OCI-LY7 (cell line): ENCODE results near the gene MSS51. TPM values are rescaled to one million over a fixed set of nuclear protein-coding genes. Genes with fewer than 3 reads are reported as not detected.

Experiments
- BruUV-seq: library from RNA; stranded (reverse); fragments of 400-500 nt; replicated peaks from 2 replicates; lab custom pipeline; 2021; lab: Mats Ljungman, UMichigan
- CTCF ChIA-PET: fragments of 300-600 bp; sonication (Branson Sonifier 250); formaldehyde crosslinking; loops from one replicate; lab custom pipeline; 2022; ENCODE audit warnings: antibody characterized with exemption; ENCODE audit not compliant: unreplicated experiment; lab: Charles Lee
- POLR2A ChIA-PET: fragments of 300-600 bp; sonication (Branson Sonifier 250); formaldehyde crosslinking; loops from one replicate; lab custom pipeline; 2022; ENCODE audit warnings: antibody characterized with exemption; lab: Charles Lee
- DNase-seq: peaks from one replicate; pipeline ENCODE4 v3.0.0-alpha.2; 2015; ENCODE audit warnings: low spot score
- H2AFZ ChIP-seq: fragments of 200-600 bp; sonication (generic), shearing (Covaris generic); 2 replicates; pipeline ENCODE4 v1.6.1; 2014; ENCODE audit warnings: mild to moderate bottlenecking, antibody characterized with exemption, low read length, moderate library complexity
- H3K27ac ChIP-seq: fragments of 200-600 bp; sonication (generic); 2 replicates; pipeline ENCODE4 v1.5.1; 2014; ENCODE audit warnings: mixed run types, low read depth, mild to moderate bottlenecking, moderate library complexity, low read length, inconsistent platforms; ENCODE audit not compliant: poor library complexity, severe bottlenecking
- H3K36me3 ChIP-seq: fragments of 200-600 bp; sonication (generic); 2 replicates; pipeline ENCODE4 v1.6.1; 2014; ENCODE audit warnings: mild to moderate bottlenecking, antibody characterized with exemption, low read length, moderate library complexity, mixed read lengths; ENCODE audit not compliant: insufficient read depth
- H3K4me1 ChIP-seq: fragments of 200-600 bp; sonication (generic); 2 replicates; pipeline ENCODE4 v1.5.1; 2014; ENCODE audit warnings: mild to moderate bottlenecking, low read length; ENCODE audit not compliant: insufficient read depth, poor library complexity, severe bottlenecking
- H3K4me2 ChIP-seq: fragments of 200-600 bp; sonication (generic); 2 replicates; pipeline ENCODE4 v1.6.1; 2014; ENCODE audit warnings: mild to moderate bottlenecking, low read length
- H3K4me3 ChIP-seq: fragments of 200-600 bp; sonication (generic); 2 replicates; pipeline ENCODE4 v1.5.1; 2014; ENCODE audit warnings: mild to moderate bottlenecking, low read depth, low read length; ENCODE audit not compliant: poor library complexity, severe bottlenecking
- H3K79me2 ChIP-seq: fragments of 200-600 bp; sonication (generic); 2 replicates; pipeline ENCODE4 v1.6.1; 2016; ENCODE audit warnings: low read depth, mild to moderate bottlenecking, low read length, moderate library complexity, mixed read lengths; ENCODE audit not compliant: insufficient read depth
- H3K9me2 ChIP-seq: fragments of 200-600 bp; sonication (generic); 2 replicates; pipeline ENCODE4 v1.6.1; 2016; ENCODE audit warnings: mild to moderate bottlenecking, low read length, mixed read lengths; ENCODE audit not compliant: insufficient read depth
- H3K9me3 ChIP-seq: fragments of 200-600 bp; sonication (generic); 2 replicates; pipeline ENCODE4 v1.6.1; 2014; ENCODE audit warnings: mild to moderate bottlenecking, mixed run types, low read length, mixed read lengths
- H4K20me1 ChIP-seq: fragments of 200-600 bp; sonication (generic); 2 replicates; pipeline ENCODE4 v1.6.1; 2014; ENCODE audit warnings: mild to moderate bottlenecking, antibody characterized with exemption, low read length, moderate library complexity, mixed read lengths; ENCODE audit not compliant: insufficient read depth
- EZH2phosphoT487 ChIP-seq: fragments of 200-600 bp; sonication (generic); IDR thresholded peaks from 2 replicates; pipeline ENCODE4 v1.6.1; 2018; ENCODE audit warnings: low read depth, borderline replicate concordance, mild to moderate bottlenecking, mixed run types, antibody characterized with exemption, low read length, moderate library complexity, mixed read lengths
- intact Hi-C: fragments of 100-400 bp; cut with micrococcal nuclease; formaldehyde crosslinking; loops from one replicate; pipeline ENCODE4 v1.10.0; 2022; ENCODE audit not compliant: unreplicated experiment
- total RNA-seq, 2 experiments: library from RNA; depleted of rRNA in 1 of 2; stranded (reverse); fragments of >200 nt in 1 of 2; shearing (Covaris generic) in 1 of 2; gene quantifications; 2 replicates each; pipeline ENCODE4 v1.2.3, GENCODE V29; 2014 to 2022
- TF ChIP-seq, protein P1 (sequence below): fragments of 200-600 bp; sonication (generic); conservative IDR thresholded peaks from 2 replicates; pipeline ENCODE4 v1.5.1; 2014; ENCODE audit warnings: mild to moderate bottlenecking, antibody characterized with exemption, low read length, moderate library complexity, mixed read lengths

MSS51 gene
- total RNA-seq, 2 experiments from 2014 or later, result 3.9 to 4.2 TPM

DNA sequence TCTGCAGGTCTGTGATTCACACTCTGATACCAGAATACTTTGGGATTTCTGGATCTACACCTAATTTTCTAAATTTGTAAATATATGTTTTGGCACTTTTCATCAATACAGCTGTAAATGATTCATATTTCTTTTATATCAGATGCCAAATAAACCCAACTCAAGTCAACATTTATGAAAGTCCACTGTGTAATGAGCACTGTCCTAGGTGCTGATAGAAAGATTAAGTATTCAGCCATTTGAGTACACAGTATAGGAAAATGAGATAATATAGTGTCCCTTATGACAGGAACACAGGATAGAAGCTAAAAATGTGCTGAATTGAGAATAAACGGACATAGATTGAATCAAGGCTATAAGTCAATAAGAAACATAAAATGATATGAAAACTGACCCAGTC, 25.9 kb downstream of the MSS51 start:
- Histone ChIP-seq H3K4me1 (peaks cover 20% of the 10 kb centered on the region), H4K20me1 (0 out of 2 replicates have a peak, but pooled peaks cover 7% of the 10 kb centered on the region), H3K9me3 (no peaks in the 10 kb centered on the region), H3K79me2 (peaks cover 93% of the 10 kb centered on the region), H2AFZ (no peak overlapping the region), H3K36me3 (peaks cover 21% of the 10 kb centered on the region), H3K4me2 (no peak overlapping the region), H3K9me2 (no peaks in the 10 kb centered on the region), H3K4me3 (no peak overlapping the region), H3K27ac (no peak overlapping the region)
- ChIA-PET POLR2A (interaction anchor here (0.6 to 0.7 kb wide), 3 partner anchors 37 to 73 kb away, joined by 3 read pairs; partner anchors contain the start of gene CFAP70), CTCF (no interaction called here)
- TF ChIP-seq EZH2phosphoT487, result no peak
- TF ChIP-seq, protein P1, sequence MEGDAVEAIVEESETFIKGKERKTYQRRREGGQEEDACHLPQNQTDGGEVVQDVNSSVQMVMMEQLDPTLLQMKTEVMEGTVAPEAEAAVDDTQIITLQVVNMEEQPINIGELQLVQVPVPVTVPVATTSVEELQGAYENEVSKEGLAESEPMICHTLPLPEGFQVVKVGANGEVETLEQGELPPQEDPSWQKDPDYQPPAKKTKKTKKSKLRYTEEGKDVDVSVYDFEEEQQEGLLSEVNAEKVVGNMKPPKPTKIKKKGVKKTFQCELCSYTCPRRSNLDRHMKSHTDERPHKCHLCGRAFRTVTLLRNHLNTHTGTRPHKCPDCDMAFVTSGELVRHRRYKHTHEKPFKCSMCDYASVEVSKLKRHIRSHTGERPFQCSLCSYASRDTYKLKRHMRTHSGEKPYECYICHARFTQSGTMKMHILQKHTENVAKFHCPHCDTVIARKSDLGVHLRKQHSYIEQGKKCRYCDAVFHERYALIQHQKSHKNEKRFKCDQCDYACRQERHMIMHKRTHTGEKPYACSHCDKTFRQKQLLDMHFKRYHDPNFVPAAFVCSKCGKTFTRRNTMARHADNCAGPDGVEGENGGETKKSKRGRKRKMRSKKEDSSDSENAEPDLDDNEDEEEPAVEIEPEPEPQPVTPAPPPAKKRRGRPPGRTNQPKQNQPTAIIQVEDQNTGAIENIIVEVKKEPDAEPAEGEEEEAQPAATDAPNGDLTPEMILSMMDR, result no peak
- DNase-seq, result no peak
- intact Hi-C loops, result no loop called here
- no TSS peak for BruUV-seq

DNA sequence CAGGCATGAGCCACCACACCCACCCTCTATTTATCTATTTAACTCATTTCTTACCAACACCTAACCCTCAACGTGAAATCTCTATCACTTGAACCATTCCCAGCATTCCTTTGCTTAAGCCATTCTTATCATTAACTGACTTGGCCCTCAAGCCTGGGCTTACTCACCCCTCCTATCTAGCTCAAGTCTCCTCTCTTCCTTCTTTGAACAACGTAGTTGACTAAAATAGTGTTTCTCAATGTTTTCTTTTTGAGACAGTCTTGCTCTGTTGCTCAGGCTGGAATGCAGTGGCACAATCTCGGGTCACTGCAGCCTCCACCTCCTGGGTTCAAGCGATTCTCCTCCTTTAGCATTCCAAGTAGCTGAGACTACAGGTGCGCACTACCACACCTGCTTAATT, 26.5 kb downstream of the MSS51 start:
- Histone ChIP-seq H4K20me1 (0 out of 2 replicates have a peak, but pooled peaks cover 7% of the 10 kb centered on the region), H3K79me2 (peaks cover 93% of the 10 kb centered on the region), H3K4me1 (peaks cover 14% of the 10 kb centered on the region), H2AFZ (no peak overlapping the region), H3K9me2 (no peaks in the 10 kb centered on the region), H3K4me2 (no peak overlapping the region), H3K36me3 (peaks cover 21% of the 10 kb centered on the region), H3K9me3 (0 out of 2 replicates have a peak, but pooled peaks cover 1% of the 10 kb centered on the region), H3K4me3 (no peak overlapping the region), H3K27ac (no peak overlapping the region)
- BruUV-seq, result no TSS peak
- intact Hi-C loops, result no loop called here
- TF ChIP-seq EZH2phosphoT487, result no peak
- TF ChIP-seq, protein P1, result no peak
- ChIA-PET POLR2A (interaction anchor here (0.5 to 0.6 kb wide), 3 partner anchors 48 to 217 kb away, joined by 3 to 4 read pairs (median 3); partner anchors contain the start of gene CFAP70), CTCF (no interaction called here)
- no peak for DNase-seq

DNA sequence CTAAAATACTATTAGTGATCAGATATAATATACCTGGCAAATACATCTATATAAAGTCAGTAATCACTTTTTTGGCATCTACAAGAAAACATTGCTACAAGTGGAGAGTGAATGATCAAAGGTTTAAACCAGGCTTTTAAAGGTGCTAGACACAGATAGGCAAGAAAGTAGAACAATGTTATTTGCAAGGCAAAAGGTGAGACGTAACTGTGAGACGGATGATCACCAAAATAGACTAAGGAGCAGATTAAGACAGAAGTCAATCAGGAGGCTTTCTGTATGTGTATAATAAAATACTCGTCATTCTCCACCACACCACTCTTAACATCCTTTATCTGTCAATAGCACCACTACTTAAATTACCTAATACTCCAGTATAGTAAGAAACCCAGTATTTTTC, 27.8 kb downstream of the MSS51 start:
- Histone ChIP-seq H3K36me3 (peaks cover 24% of the 10 kb centered on the region), H3K4me3 (no peak overlapping the region), H2AFZ (no peak overlapping the region), H3K9me2 (no peaks in the 10 kb centered on the region), H3K4me1 (peaks cover 12% of the 10 kb centered on the region), H3K79me2 (peaks cover 89% of the 10 kb centered on the region), H3K4me2 (peak overlapping the region; percentile 16; the same call in 1 of the 2 replicates), H4K20me1 (0 out of 2 replicates have a peak, but pooled peaks cover 7% of the 10 kb centered on the region), H3K27ac (no peak overlapping the region), H3K9me3 (0 out of 2 replicates have a peak, but pooled peaks cover 5% of the 10 kb centered on the region)
- BruUV-seq, result no TSS peak
- ChIA-PET CTCF (no interaction called here), POLR2A (no interaction called here)
- intact Hi-C loops, result no loop called here
- no peak for TF ChIP-seq EZH2phosphoT487
- TF ChIP-seq, protein P1, result no peak
- peak; percentile 5 for DNase-seq
